ENCODE measurements around the gene VIPR2.

DNA sequence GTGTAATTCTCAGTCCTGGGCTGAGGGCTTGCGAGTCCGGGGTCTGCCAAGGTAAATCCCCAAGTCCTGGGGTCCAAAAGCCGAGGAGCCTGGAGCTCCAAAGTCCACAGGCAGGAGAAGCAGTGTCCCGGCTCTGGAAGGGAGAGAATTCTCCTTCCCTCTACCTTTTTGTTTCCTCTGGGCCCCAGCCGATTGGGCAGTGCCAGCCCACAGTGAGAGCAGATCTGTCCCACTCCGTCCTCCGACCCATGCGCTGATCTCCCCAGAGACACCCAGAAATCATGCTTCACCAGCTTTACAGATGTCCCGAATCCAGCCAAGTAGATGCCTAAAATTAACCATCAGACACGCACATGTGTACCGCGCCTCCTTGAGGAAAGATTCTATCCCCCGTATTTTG, 8.1 kb upstream of the VIPR2 start:
- TF ChIP-seq ZNF274 (IDR thresholded peaks at IDR 0.05; ENCODE audit: low read depth, low read length) = no peak
- no peak for TF ChIP-seq SUZ12 (IDR thresholded peaks at IDR 0.05; ENCODE audit: extremely low read depth, insufficient read depth, insufficient read length)
- TF ChIP-seq YY1 (IDR thresholded peaks at IDR 0.05; ENCODE audit: insufficient read depth, insufficient read length) = no peak

Data from NT2/D1 (cell line).